Astrocyte (in vitro differentiated cells and primary cell): Measurements from ENCODE around the gene KDM6A. TPM values are rescaled to one million over a fixed set of nuclear protein-coding genes. Genes with fewer than 3 reads are reported as not detected.
A peak's percentile ranks its signal among the peaks of the same experiment; 100 is the strongest.

ENCODE experiments used
- DNase-seq: peaks from one replicate; pipeline ENCODE4 v3.0.0-alpha.2; 2010; ENCODE audit warnings: low read depth
- FAIRE-seq: peaks from 2 replicates; lab custom pipeline; 2011; peaks lifted over from hg19 to GRCh38; lab: Jason Lieb, UNC
- H2AFZ ChIP-seq: 2 replicates; pipeline ENCODE4 v1.6.0; 2012; ENCODE audit warnings: low read depth, low read length, inconsistent platforms
- H3K27ac ChIP-seq: 2 replicates; pipeline ENCODE4 v1.5.1; 2011; ENCODE audit warnings: low read depth, low read length, inconsistent platforms
- H3K27me3 ChIP-seq: 2 replicates; pipeline ENCODE4 v1.6.0; 2011; ENCODE audit warnings: low read length, inconsistent platforms; ENCODE audit not compliant: insufficient read depth
- H3K36me3 ChIP-seq: 2 replicates; pipeline ENCODE4 v1.5.1; 2011; ENCODE audit warnings: low read length, inconsistent platforms; ENCODE audit not compliant: insufficient read depth
- H3K4me1 ChIP-seq: 2 replicates; pipeline ENCODE4 v1.5.1; 2011; ENCODE audit warnings: low read length, inconsistent platforms; ENCODE audit not compliant: insufficient read depth
- H3K4me2 ChIP-seq: 2 replicates; pipeline ENCODE4 v1.6.0; 2012; ENCODE audit warnings: low read length, inconsistent platforms
- H3K4me3 ChIP-seq: 2 replicates; pipeline ENCODE4 v1.5.1; 2011; ENCODE audit warnings: low read depth, mild to moderate bottlenecking, low read length, inconsistent platforms; ENCODE audit not compliant: insufficient read depth
- H3K79me2 ChIP-seq: 2 replicates; pipeline ENCODE4 v1.6.0; 2012; ENCODE audit warnings: mild to moderate bottlenecking, low read length, inconsistent platforms; ENCODE audit not compliant: insufficient read depth
- H3K9ac ChIP-seq: 2 replicates; pipeline ENCODE4 v1.6.0; 2012; ENCODE audit warnings: mild to moderate bottlenecking, low read length, inconsistent platforms
- H3K9me3 ChIP-seq: 2 replicates; pipeline ENCODE4 v1.5.1; 2012; ENCODE audit warnings: low read depth, mild to moderate bottlenecking, low read length, inconsistent platforms; ENCODE audit not compliant: insufficient read depth
- H4K20me1 ChIP-seq: 2 replicates; pipeline ENCODE4 v1.6.0; 2012; ENCODE audit warnings: low read length, inconsistent platforms; ENCODE audit not compliant: insufficient read depth
- H3K27ac Mint-ChIP-seq: one replicate; pipeline ENCODE4 v1.8.0; 2021; ENCODE audit warnings: mild to moderate bottlenecking, mixed read lengths; ENCODE audit not compliant: unreplicated experiment
- H3K27me3 Mint-ChIP-seq: one replicate; pipeline ENCODE4 v1.8.0; 2021; ENCODE audit warnings: low read depth, mixed read lengths; ENCODE audit not compliant: unreplicated experiment
- H3K36me3 Mint-ChIP-seq: one replicate; pipeline ENCODE4 v1.8.0; 2021; ENCODE audit warnings: low read depth, mixed read lengths; ENCODE audit not compliant: unreplicated experiment
- H3K4me1 Mint-ChIP-seq: one replicate; pipeline ENCODE4 v1.8.0; 2021; ENCODE audit warnings: low read depth, mixed read lengths; ENCODE audit not compliant: unreplicated experiment
- H3K4me3 Mint-ChIP-seq: one replicate; pipeline ENCODE4 v1.8.0; 2021; ENCODE audit warnings: mild to moderate bottlenecking, moderate library complexity, mixed read lengths; ENCODE audit not compliant: unreplicated experiment
- H3K9me3 Mint-ChIP-seq: one replicate; pipeline ENCODE4 v1.8.0; 2021; ENCODE audit warnings: mild to moderate bottlenecking, mixed read lengths; ENCODE audit not compliant: unreplicated experiment
- EZH2 ChIP-seq: IDR thresholded peaks from 2 replicates; pipeline ENCODE4 v1.6.1; 2012; ENCODE audit warnings: mild to moderate bottlenecking, low read length, inconsistent platforms; ENCODE audit not compliant: insufficient read depth
- total RNA-seq: library from RNA; stranded (reverse); gene quantifications from 2 replicates; pipeline ENCODE4 v1.2.1, GENCODE V29; 2021
- TF ChIP-seq, protein P1 (sequence below): IDR thresholded peaks from 2 replicates; pipeline ENCODE4 v1.5.1; 2011; ENCODE audit warnings: low read depth, mild to moderate bottlenecking, inconsistent platforms, low read length, moderate library complexity; ENCODE audit not compliant: insufficient read depth

Gene KDM6A
- total RNA-seq, 1 donor from 2014 or later: 44.0 TPM

GRCh38 chrX:44915361-44915868 lies 42.4 kb downstream of the KDM6A start:
- peak; percentile 59 for DNase-seq
- Histone ChIP-seq H2AFZ (no peak overlapping the region), H3K27ac (peak overlapping the region; percentile 38), H3K9ac (no peak overlapping the region), H3K4me2 (peak overlapping the region; percentile 62), H3K4me1 (peaks cover 16% of the 10 kb centered on the region), H3K9me3 (no peaks in the 10 kb centered on the region), H3K4me3 (no peak overlapping the region), H3K79me2 (peaks cover 69% of the 10 kb centered on the region), H3K27me3 (no peaks in the 10 kb centered on the region), H4K20me1 (peaks cover 24% of the 10 kb centered on the region), H3K36me3 (no peaks in the 10 kb centered on the region)
- FAIRE-seq: no peak
- Mint-ChIP-seq H3K27me3 (no peaks in the 10 kb centered on the region), H3K4me1 (peaks cover 21% of the 10 kb centered on the region), H3K9me3 (peaks cover 7% of the 10 kb centered on the region), H3K27ac (peak overlapping the region; percentile 66), H3K4me3 (no peak overlapping the region), H3K36me3 (no peaks in the 10 kb centered on the region)
- no peak for TF ChIP-seq EZH2
- TF ChIP-seq, protein P1, sequence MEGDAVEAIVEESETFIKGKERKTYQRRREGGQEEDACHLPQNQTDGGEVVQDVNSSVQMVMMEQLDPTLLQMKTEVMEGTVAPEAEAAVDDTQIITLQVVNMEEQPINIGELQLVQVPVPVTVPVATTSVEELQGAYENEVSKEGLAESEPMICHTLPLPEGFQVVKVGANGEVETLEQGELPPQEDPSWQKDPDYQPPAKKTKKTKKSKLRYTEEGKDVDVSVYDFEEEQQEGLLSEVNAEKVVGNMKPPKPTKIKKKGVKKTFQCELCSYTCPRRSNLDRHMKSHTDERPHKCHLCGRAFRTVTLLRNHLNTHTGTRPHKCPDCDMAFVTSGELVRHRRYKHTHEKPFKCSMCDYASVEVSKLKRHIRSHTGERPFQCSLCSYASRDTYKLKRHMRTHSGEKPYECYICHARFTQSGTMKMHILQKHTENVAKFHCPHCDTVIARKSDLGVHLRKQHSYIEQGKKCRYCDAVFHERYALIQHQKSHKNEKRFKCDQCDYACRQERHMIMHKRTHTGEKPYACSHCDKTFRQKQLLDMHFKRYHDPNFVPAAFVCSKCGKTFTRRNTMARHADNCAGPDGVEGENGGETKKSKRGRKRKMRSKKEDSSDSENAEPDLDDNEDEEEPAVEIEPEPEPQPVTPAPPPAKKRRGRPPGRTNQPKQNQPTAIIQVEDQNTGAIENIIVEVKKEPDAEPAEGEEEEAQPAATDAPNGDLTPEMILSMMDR: no peak

GRCh38 chrX:44918722-44919121 lies 45.7 kb downstream of the KDM6A start:
- Histone ChIP-seq H3K9ac (no peak overlapping the region), H3K4me1 (peaks cover 16% of the 10 kb centered on the region), H3K79me2 (peaks cover 84% of the 10 kb centered on the region), H3K27me3 (no peaks in the 10 kb centered on the region), H3K4me2 (no peak overlapping the region), H3K4me3 (no peak overlapping the region), H4K20me1 (peaks cover 30% of the 10 kb centered on the region), H3K27ac (no peak overlapping the region), H3K9me3 (no peaks in the 10 kb centered on the region), H3K36me3 (no peaks in the 10 kb centered on the region), H2AFZ (no peak overlapping the region)
- DNase-seq (no peak), FAIRE-seq (peak; percentile 20)
- peaks cover 25% of the 10 kb centered on the region for H3K4me1 Mint-ChIP-seq
- H3K27me3 Mint-ChIP-seq: no peaks in the 10 kb centered on the region
- no peaks in the 10 kb centered on the region for H3K36me3 Mint-ChIP-seq
- no peak overlapping the region for H3K27ac Mint-ChIP-seq
- peaks cover 7% of the 10 kb centered on the region for H3K9me3 Mint-ChIP-seq
- no peak overlapping the region for H3K4me3 Mint-ChIP-seq
- no peak for TF ChIP-seq EZH2
- TF ChIP-seq, protein P1: no peak

DNA sequence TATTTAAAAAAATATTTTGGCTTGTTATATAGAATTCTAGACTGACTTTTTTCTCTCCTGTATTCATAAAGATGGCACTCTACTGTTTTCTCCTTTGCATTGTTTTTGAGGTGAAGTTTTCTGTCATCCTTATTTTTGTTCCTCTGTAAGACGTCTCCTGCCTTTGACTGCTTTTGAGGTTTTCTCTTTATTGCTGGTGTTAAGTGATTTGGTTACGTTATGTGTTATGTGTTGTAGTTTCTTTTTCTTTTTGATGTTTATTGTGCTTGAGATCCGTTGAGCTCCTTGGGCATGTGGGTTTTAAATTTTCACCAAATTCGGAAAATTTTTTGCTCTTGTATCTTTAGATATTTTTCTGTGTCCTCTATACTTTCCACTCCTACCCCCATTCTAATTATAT lies 50.0 kb downstream of the KDM6A start:
- Mint-ChIP-seq H3K9me3 (no peaks in the 10 kb centered on the region), H3K4me3 (no peak overlapping the region), H3K4me1 (peaks cover 9% of the 10 kb centered on the region), H3K36me3 (no peaks in the 10 kb centered on the region), H3K27me3 (no peaks in the 10 kb centered on the region), H3K27ac (no peak overlapping the region)
- Histone ChIP-seq H3K4me3 (no peak overlapping the region), H3K27ac (no peak overlapping the region), H3K4me2 (no peak overlapping the region), H3K79me2 (peaks cover 85% of the 10 kb centered on the region), H2AFZ (no peak overlapping the region), H3K27me3 (no peaks in the 10 kb centered on the region), H3K4me1 (no peaks in the 10 kb centered on the region), H3K9me3 (no peaks in the 10 kb centered on the region), H3K36me3 (no peaks in the 10 kb centered on the region), H3K9ac (no peak overlapping the region), H4K20me1 (peaks cover 38% of the 10 kb centered on the region)
- DNase-seq (no peak), FAIRE-seq (no peak)
- TF ChIP-seq, protein P1: no peak
- no peak for TF ChIP-seq EZH2
